Fibroblast of skin of left quadriceps (primary cell): ENCODE data around the gene LRRC37A2.
"Not testable (repeated sequence)": the region's sequence is repeated elsewhere in the genome, so short reads cannot be mapped to it uniquely, and the experiment has no call there.

Experiments used
- DNase-seq, 2 experiments: peaks; one replicate each; pipeline ENCODE4 v3.0.0-alpha.2; 2013; ENCODE audit warnings: low read depth in 2 of 2

LRRC37A2 gene

DNA sequence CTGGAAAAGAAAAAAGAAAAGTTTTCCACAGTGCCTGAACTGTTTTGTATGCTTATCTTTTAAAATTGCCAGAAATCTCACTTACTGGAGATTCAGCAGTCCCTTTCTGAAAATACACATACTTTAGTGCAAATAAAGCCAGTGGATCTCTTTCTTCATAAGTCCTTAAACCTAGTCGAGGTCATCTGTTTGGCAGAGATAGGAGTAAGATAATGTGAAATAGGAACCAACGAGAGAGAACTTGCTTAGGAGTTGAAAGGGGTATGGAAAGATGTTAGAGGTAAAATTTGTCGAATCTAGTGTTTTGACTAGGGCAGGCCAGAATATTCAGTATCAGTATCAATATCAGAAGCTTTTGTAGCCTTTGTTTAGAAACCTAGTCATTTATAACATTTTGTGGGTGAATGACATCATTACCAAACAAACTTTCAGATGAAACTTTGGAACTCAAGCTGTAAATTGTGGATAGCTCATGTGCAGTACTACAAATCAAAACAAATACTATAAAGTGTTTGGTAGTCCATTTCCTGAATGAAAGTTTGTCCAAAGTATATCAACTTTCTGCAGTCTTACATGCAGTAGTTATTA lies 86.2 kb downstream of the LRRC37A2 start:
- DNase-seq = not testable (repeated sequence)

- DNase-seq = not testable (repeated sequence)
These were observed 88.5 kb downstream of the LRRC37A2 start for GRCh38 chr17:46600767-46601166.

DNA sequence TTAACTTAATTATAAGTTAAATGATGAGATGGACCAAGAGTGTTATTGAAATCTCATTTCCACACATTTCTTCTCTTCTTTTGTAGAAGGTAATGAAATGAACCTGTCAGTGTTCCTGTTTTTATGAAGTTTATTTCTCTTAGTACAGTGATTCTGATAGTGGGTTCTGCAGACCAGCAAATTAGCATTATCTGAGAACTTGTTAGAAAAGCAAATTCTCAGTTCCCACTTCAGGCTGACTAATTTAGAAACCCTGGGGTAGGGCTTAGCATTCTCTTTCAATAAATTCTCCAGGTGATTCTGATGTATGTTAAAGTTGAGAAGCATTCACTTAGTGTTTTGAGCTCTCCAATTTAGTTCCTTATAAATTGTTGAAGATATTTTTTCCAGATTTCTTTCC lies 90.9 kb downstream of the LRRC37A2 start:
- not testable (repeated sequence) for DNase-seq
